GM12878 (cell line): Measurements from ENCODE around the gene OTOA. TPM values are rescaled to one million over a fixed set of nuclear protein-coding genes. Genes with fewer than 3 reads are reported as not detected.
A peak's percentile ranks its signal among the peaks of the same experiment; 100 is the strongest.

Experiments used
- ATAC-seq: fragments of 200-7000 bp; cut with Tn5 transposase; 3 replicates; pipeline ENCODE4 v1.9.1; 2020; ENCODE audit warnings: mild to moderate bottlenecking, moderate library complexity
- BruUV-seq: library from RNA; stranded (reverse); fragments of 400-500 nt; replicated peaks from 2 replicates; lab custom pipeline; 2021; lab: Mats Ljungman, UMichigan
- CTCF ChIA-PET: fragments of 300-600 bp; sonication (Branson Sonifier 250); formaldehyde crosslinking; extraction: SDS; loops from one replicate; lab custom pipeline; 2021; ENCODE audit warnings: inconsistent platforms; lab: Yijun Ruan, JAX
- POLR2A ChIA-PET: fragments of 350-600 bp; formaldehyde crosslinking; extraction: SDS; loops from one replicate; lab custom pipeline; 2021; ENCODE audit warnings: inconsistent platforms; lab: Charles Lee
- RAD21 ChIA-PET: fragments of 300-600 bp; sonication (Branson Sonifier 250); formaldehyde crosslinking; loops from one replicate; lab custom pipeline; 2023; ENCODE audit warnings: antibody characterized with exemption; ENCODE audit not compliant: unreplicated experiment; lab: Charles Lee
- SMC1A ChIA-PET: fragments of 300-600 bp; sonication (Branson Sonifier 250); formaldehyde crosslinking; loops from one replicate; lab custom pipeline; 2023; ENCODE audit not compliant: unreplicated experiment, uncharacterized antibody; lab: Charles Lee
- DNase-seq: peaks from one replicate; pipeline ENCODE4 v3.0.0-alpha.2; 2011; ENCODE audit warnings: low read depth, low spot score
- FAIRE-seq: peaks from 3 replicates; lab custom pipeline; 2011; peaks lifted over from hg19 to GRCh38; lab: Jason Lieb, UNC
- H2AFZ ChIP-seq: 2 replicates; pipeline ENCODE4 v1.6.0; 2011; ENCODE audit warnings: low read depth, low read length, control low read depth; ENCODE audit not compliant: control insufficient read depth
- H3K27ac ChIP-seq: 2 replicates; pipeline ENCODE4 v1.5.1; 2011; ENCODE audit warnings: control low read depth; ENCODE audit not compliant: control insufficient read depth, insufficient read depth
- H3K27me3 ChIP-seq, 2 experiments: replicated peaks in 1 of 2; 2 replicates each; pipeline versions ENCODE4 v1.6.0 to v1.6.1; 2011; ENCODE audit warnings: low read length in 1 of 2; ENCODE audit not compliant: control insufficient read depth in 2 of 2, insufficient read depth in 2 of 2
- H3K36me3 ChIP-seq, 2 experiments: 2 replicates each; pipeline ENCODE4 v1.5.1; 2011; ENCODE audit warnings: low read length in 1 of 2; ENCODE audit not compliant: control insufficient read depth in 2 of 2, insufficient read depth in 2 of 2
- H3K4me1 ChIP-seq: 2 replicates; pipeline ENCODE4 v1.6.1; 2011; ENCODE audit warnings: mild to moderate bottlenecking, low read length, moderate library complexity, mixed read lengths; ENCODE audit not compliant: control insufficient read depth, insufficient read depth
- H3K4me2 ChIP-seq: 2 replicates; pipeline ENCODE4 v1.6.0; 2011; ENCODE audit warnings: control low read depth; ENCODE audit not compliant: control insufficient read depth, insufficient read depth
- H3K4me3 ChIP-seq: fragments of 200-600 bp; sonication (generic); 2 replicates; pipeline ENCODE4 v1.5.1; 2016
- H3K79me2 ChIP-seq: 2 replicates; pipeline ENCODE4 v1.6.0; 2011; ENCODE audit warnings: low read length; ENCODE audit not compliant: control insufficient read depth, insufficient read depth
- H3K9ac ChIP-seq: 2 replicates; pipeline ENCODE4 v1.8.0; 2011; ENCODE audit warnings: low read length, control low read depth, mixed read lengths; ENCODE audit not compliant: control insufficient read depth, insufficient read depth
- H3K9me3 ChIP-seq: replicated peaks from 3 replicates; pipeline ENCODE4 v1.5.1; 2011; ENCODE audit warnings: mild to moderate bottlenecking, low read length; ENCODE audit not compliant: control insufficient read depth, insufficient read depth
- H4K20me1 ChIP-seq: 2 replicates; pipeline ENCODE4 v1.6.0; 2011; ENCODE audit not compliant: control insufficient read depth, insufficient read depth
- CEBPB ChIP-seq, 2 experiments: fragments of 150-350 bp in 1 of 2; IDR thresholded peaks; 2 replicates each; pipeline ENCODE4 v1.6.1; 2012 to 2014; ENCODE audit warnings: low read depth in 2 of 2, low read length in 2 of 2, borderline replicate concordance in 1 of 2, inconsistent platforms in 1 of 2
- CEBPZ ChIP-seq: fragments of 150-350 bp; IDR thresholded peaks from 2 replicates; pipeline ENCODE4 v1.6.1; 2016; ENCODE audit warnings: low read depth, low read length
- CHD1 ChIP-seq: IDR thresholded peaks from 2 replicates; pipeline ENCODE4 v1.6.1; 2012; ENCODE audit warnings: low read depth, low read length, improper control_type of control experiment
- ESRRA ChIP-seq: IDR thresholded peaks from 2 replicates; pipeline ENCODE4 v1.6.1; 2012; ENCODE audit warnings: mild to moderate bottlenecking, low read length, improper control_type of control experiment
- GATAD2B ChIP-seq: fragments of 450-650 bp; conservative IDR thresholded peaks from 2 replicates; pipeline ENCODE4 v1.6.1; 2017; ENCODE audit warnings: low read depth, mild to moderate bottlenecking, moderate library complexity
- IKZF1 ChIP-seq: fragments of 450-650 bp; conservative IDR thresholded peaks from 2 replicates; pipeline ENCODE4 v1.6.1; 2017; ENCODE audit warnings: antibody characterized with exemption, mild to moderate bottlenecking
- IRF3 ChIP-seq: fragments of 450-650 bp; IDR thresholded peaks from 2 replicates; pipeline ENCODE4 v1.6.1; 2014; ENCODE audit warnings: mild to moderate bottlenecking
- JUND ChIP-seq: IDR thresholded peaks from 2 replicates; pipeline ENCODE4 v1.6.1; 2012; ENCODE audit warnings: low read depth, mild to moderate bottlenecking, low read length, improper control_type of control experiment, moderate library complexity
- KAT2A ChIP-seq: conservative IDR thresholded peaks from 2 replicates; pipeline ENCODE4 v1.6.1; 2011; ENCODE audit warnings: low read depth, low read length; ENCODE audit not compliant: control insufficient read depth
- KDM1A ChIP-seq: fragments of 200-600 bp; sonication (generic); IDR thresholded peaks from 2 replicates; pipeline ENCODE4 v1.6.1; 2016; ENCODE audit warnings: borderline replicate concordance
- NFYA ChIP-seq: IDR thresholded peaks from 2 replicates; pipeline ENCODE4 v1.6.1; 2011; ENCODE audit warnings: low read depth, mild to moderate bottlenecking, low read length, improper control_type of control experiment, borderline replicate concordance
- NR2C2 ChIP-seq: IDR thresholded peaks from 2 replicates; pipeline ENCODE4 v1.6.1; 2011; ENCODE audit warnings: borderline replicate concordance, low read depth; ENCODE audit not compliant: control insufficient read depth, insufficient read length
- NR2F1 ChIP-seq: fragments of 450-650 bp; conservative IDR thresholded peaks from 2 replicates; pipeline ENCODE4 v1.6.1; 2017; ENCODE audit warnings: mild to moderate bottlenecking
- PAX8 ChIP-seq: fragments of 450-650 bp; IDR thresholded peaks from 2 replicates; pipeline ENCODE4 v1.6.1; 2017; ENCODE audit warnings: mild to moderate bottlenecking, moderate library complexity
- RAD51 ChIP-seq: fragments of 450-650 bp; IDR thresholded peaks from 2 replicates; pipeline ENCODE4 v1.6.1; 2016; ENCODE audit warnings: moderate library complexity, mild to moderate bottlenecking, inconsistent platforms
- SIN3A ChIP-seq: IDR thresholded peaks from 2 replicates; pipeline ENCODE4 v1.6.1; 2012; ENCODE audit warnings: low read depth, low read length, improper control_type of control experiment
- SMARCA5 ChIP-seq: fragments of 450-650 bp; IDR thresholded peaks from 2 replicates; pipeline ENCODE4 v1.6.1; 2017; ENCODE audit warnings: mild to moderate bottlenecking
- ZBTB33 ChIP-seq: fragments of 450-650 bp; IDR thresholded peaks from 2 replicates; pipeline ENCODE4 v1.6.1; 2017; ENCODE audit warnings: mild to moderate bottlenecking
- WGBS: methylation state at CpG from one replicate; pipeline ENCODE4 v1.1.6; 2016; ENCODE audit warnings: low lambda C conversion rate; ENCODE audit not compliant: insufficient replicate concordance, insufficient coverage; ENCODE audit errors: missing lambda C conversion rate; 5-methylcytosine and 5-hydroxymethylcytosine counted together
- in situ Hi-C: fragments of 300-500 bp; cut with MboI; formaldehyde crosslinking; loops from 9 replicates; pipeline ENCODE4 v1.14.3; 2018; ENCODE audit warnings: mixed read lengths
- intact Hi-C: fragments of 100-400 bp; cut with micrococcal nuclease; formaldehyde crosslinking; loops from one replicate; pipeline ENCODE4 v1.14.2; 2022; ENCODE audit not compliant: unreplicated experiment
- polyA plus RNA-seq, 11 experiments: library from polyadenylated mRNA; depleted of rRNA in 4 of 11; unstranded in 6 of 11; stranded (reverse) in 5 of 11; fragments of >200 nt; fragmentation: Nextera tagmentation in 4 of 11; fragmentation: Illumina TruSeq in 1 of 11; extraction: Ambion mirVana in 4 of 11; extraction: Trizol in 1 of 11; gene quantifications; 1 replicate in 1 of 11; 2 replicates in 10 of 11; pipeline versions ENCODE4 v1.2.1 to v1.2.3, GENCODE V29; 2011 to 2016; ENCODE audit warnings: inconsistent platforms in 2 of 11, missing spikeins in 2 of 11, low read depth in 1 of 11
- total RNA-seq, 4 experiments: library from RNA; depleted of rRNA in 3 of 4; stranded (reverse); fragments of >200 nt in 3 of 4; fragmentation: Illumina TruSeq in 1 of 4; extraction: Trizol in 1 of 4; gene quantifications; 2 replicates each; pipeline versions ENCODE4 v1.2.1 to v1.2.3, GENCODE V29; 2013 to 2021

Gene OTOA
- total and polyA plus RNA-seq, 10 of the 15 experiments (the other 5 are each of a cell fraction or from before 2014, with no cell fraction given): 0.33 to 1.5 (median 0.61) TPM

GRCh38 chr16:21647562-21648164, 16.1 kb upstream of the OTOA start:
- RAD21 ChIA-PET: interaction anchor here (1.5 to 1.9 kb wide), 2 partner anchors 8 to 10 kb away, joined by 5 read pairs; no protein-coding TSS in a partner anchor
- 0 out of 2 replicates have a peak, but pooled peaks have one; percentile 2 for TF ChIP-seq GATAD2B
- TF ChIP-seq ZBTB33: no peak
- TF ChIP-seq CEBPZ: no peak
- TF ChIP-seq IKZF1: no peak
- TF ChIP-seq SMARCA5: no peak
- 0 out of 2 replicates have a peak, but pooled peaks have one; percentile 4 for TF ChIP-seq SIN3A
- TF ChIP-seq RAD51: peak; percentile 30; the same call in 1 of the 2 replicates
- TF ChIP-seq NR2C2: no peak
- no peak for TF ChIP-seq JUND
- no peak for TF ChIP-seq CHD1
- TF ChIP-seq NFYA: no peak
- TF ChIP-seq IRF3: no peak
- TF ChIP-seq KDM1A: no peak
- TF ChIP-seq NR2F1: peak; percentile 9; the same call in 1 of the 2 replicates
- TF ChIP-seq PAX8: no peak
- no peak for TF ChIP-seq ESRRA
- TF ChIP-seq CEBPB (IDR thresholded peaks at IDR 0.05; ENCODE audit: borderline replicate concordance in 1 of 2, low read depth in 2 of 2, low read length in 2 of 2): no peak
- no peak for TF ChIP-seq KAT2A

More at GRCh38 chr16:21647562-21648164, 16.1 kb upstream of the OTOA start:
- no peaks in the 10 kb centered on the region for H3K9me3 ChIP-seq
- ChIA-PET SMC1A (interaction anchor here (0.6 to 2.2 kb wide), 6 partner anchors 9 to 61 kb away, joined by 3 to 6 read pairs (median 4); no protein-coding TSS in a partner anchor), POLR2A (no interaction called here), CTCF (interaction anchor here (0.8 to 10.1 kb wide), 5 partner anchors 8 to 62 kb away, joined by 3 to 100 read pairs (median 3); no protein-coding TSS in a partner anchor)
- H3K27me3 ChIP-seq: no peaks in the 10 kb centered on the region
- H2AFZ ChIP-seq: no peak overlapping the region
- BruUV-seq: no TSS peak
- H3K79me2 ChIP-seq: no peaks in the 10 kb centered on the region; the same call in 1 of the 2 replicates
- intact Hi-C loops: no loop called here
- in situ Hi-C loops: no loop called here
- H3K4me3 ChIP-seq: no peak overlapping the region
- no peaks in the 10 kb centered on the region; a peak in 1 of 4 replicates for H3K36me3 ChIP-seq
- peak overlapping the region; percentile 88 for H3K27ac ChIP-seq
- 79% methylated on average over 9 of the region's 9 CpGs for WGBS
- peak; percentile 10 for ATAC-seq
- peaks cover 33% of the 10 kb centered on the region for H3K4me1 ChIP-seq
- no peak for DNase-seq
- peak overlapping the region; percentile 78 for H3K4me2 ChIP-seq
- H4K20me1 ChIP-seq: no peaks in the 10 kb centered on the region
- no peak for FAIRE-seq
- H3K9ac ChIP-seq: no peak overlapping the region
